ENCODE data around the gene KDM6A.
"Not testable (repeated sequence)": the region's sequence is repeated elsewhere in the genome, so short reads cannot be mapped to it uniquely, and the experiment has no call there.

Gene KDM6A

GRCh38 chrX:44908827-44909226 is 35.8 kb downstream of the KDM6A start:
- Histone ChIP-seq H3K27ac (ENCODE audit: low read length) (no peak overlapping the region), H3K9me3 (ENCODE audit: control insufficient read depth, low read depth, low read length) (peaks cover 9% of the 10 kb centered on the region), H3K9ac (ENCODE audit: low read length) (no peak overlapping the region), H3K4me1 (ENCODE audit: control insufficient read depth, low read depth, low read length) (peaks cover 7% of the 10 kb centered on the region), H3K36me3 (ENCODE audit: control insufficient read depth, low read depth, low read length) (no peaks in the 10 kb centered on the region), H3K4me3 (ENCODE audit: low read length) (no peak overlapping the region), H3K27me3 (ENCODE audit: control insufficient read depth, insufficient read depth, low read length) (no peaks in the 10 kb centered on the region)

DNA sequence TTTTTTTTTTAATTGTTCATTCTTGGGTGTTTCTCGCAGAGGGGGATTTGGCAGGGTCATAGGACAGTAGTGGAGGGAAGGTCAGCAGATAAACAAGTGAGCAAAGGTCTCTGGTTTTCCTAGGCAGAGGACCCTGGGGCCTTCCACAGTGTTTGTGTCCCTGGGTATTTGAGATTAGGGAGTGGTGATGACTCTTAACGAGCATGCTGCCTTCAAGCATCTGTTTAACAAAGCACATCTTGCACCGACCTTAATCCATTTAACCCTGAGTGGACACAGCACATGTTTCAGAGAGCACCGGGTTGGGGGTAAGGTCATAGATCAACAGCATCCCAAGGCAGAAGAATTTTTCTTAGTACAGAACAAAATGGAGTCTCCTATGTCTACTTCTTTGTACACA is 37.5 kb downstream of the KDM6A start:
- not testable (repeated sequence) for H3K4me3 ChIP-seq (ENCODE audit: low read length)

DNA sequence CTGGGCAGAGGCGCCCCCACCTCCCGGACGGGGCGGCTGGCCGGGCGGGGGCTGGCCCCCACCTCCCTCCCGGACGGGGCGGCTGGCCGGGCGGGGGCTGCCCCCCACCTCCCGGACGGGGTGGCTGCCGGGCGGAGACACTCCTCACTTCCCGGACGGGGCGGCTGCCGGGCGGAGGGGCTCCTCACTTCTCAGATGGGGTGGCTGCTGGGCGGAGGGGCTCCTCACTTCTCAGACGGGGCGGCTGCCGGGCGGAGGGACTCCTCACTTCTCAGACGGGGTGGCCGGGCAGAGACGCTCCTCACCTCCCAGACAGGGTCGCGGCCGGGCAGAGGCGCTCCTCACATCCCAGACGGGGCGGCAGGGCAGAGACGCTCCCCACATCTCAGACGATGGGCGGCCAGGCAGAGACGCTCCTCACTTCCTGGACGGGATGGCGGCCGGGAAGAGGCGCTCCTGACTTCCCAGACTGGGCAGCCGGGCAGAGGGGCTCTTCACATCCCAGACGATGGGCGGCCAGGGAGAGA is 38.1 kb downstream of the KDM6A start:
- H3K4me1 ChIP-seq (ENCODE audit: control insufficient read depth, low read depth, low read length); H3K4me3 ChIP-seq (ENCODE audit: low read length); H3K27ac ChIP-seq (ENCODE audit: low read length); H3K27me3 ChIP-seq (ENCODE audit: control insufficient read depth, insufficient read depth, low read length); H3K36me3 ChIP-seq (ENCODE audit: control insufficient read depth, low read depth, low read length); H3K9ac ChIP-seq (ENCODE audit: low read length): not testable (repeated sequence)
- H3K9me3 ChIP-seq (ENCODE audit: control insufficient read depth, low read depth, low read length), result peaks cover 22% of the 10 kb centered on the region

More for the DNA sequence above, 37.5 kb downstream of the KDM6A start:
- peaks cover 20% of the 10 kb centered on the region for H3K9me3 ChIP-seq (ENCODE audit: control insufficient read depth, low read depth, low read length)
- H3K27me3 ChIP-seq (ENCODE audit: control insufficient read depth, insufficient read depth, low read length); H3K4me1 ChIP-seq (ENCODE audit: control insufficient read depth, low read depth, low read length); H3K9ac ChIP-seq (ENCODE audit: low read length); H3K27ac ChIP-seq (ENCODE audit: low read length); H3K36me3 ChIP-seq (ENCODE audit: control insufficient read depth, low read depth, low read length): not testable (repeated sequence)

GRCh38 chrX:44913656-44914531 is 40.9 kb downstream of the KDM6A start:
- Histone ChIP-seq H3K36me3 (ENCODE audit: control insufficient read depth, low read depth, low read length) (no peaks in the 10 kb centered on the region), H3K4me3 (ENCODE audit: low read length) (no peak overlapping the region), H3K9me3 (ENCODE audit: control insufficient read depth, low read depth, low read length) (peaks cover 24% of the 10 kb centered on the region), H3K27ac (ENCODE audit: low read length) (no peak overlapping the region), H3K27me3 (ENCODE audit: control insufficient read depth, insufficient read depth, low read length) (no peaks in the 10 kb centered on the region), H3K4me1 (ENCODE audit: control insufficient read depth, low read depth, low read length) (no peaks in the 10 kb centered on the region), H3K9ac (ENCODE audit: low read length) (no peak overlapping the region)

GRCh38 chrX:44914532-44915198 is 41.7 kb downstream of the KDM6A start:
- H3K27me3 ChIP-seq (ENCODE audit: control insufficient read depth, insufficient read depth, low read length), result no peaks in the 10 kb centered on the region
- no peak overlapping the region for H3K27ac ChIP-seq (ENCODE audit: low read length)
- H3K4me1 ChIP-seq (ENCODE audit: control insufficient read depth, low read depth, low read length), result no peaks in the 10 kb centered on the region
- peaks cover 19% of the 10 kb centered on the region for H3K9me3 ChIP-seq (ENCODE audit: control insufficient read depth, low read depth, low read length)
- no peak overlapping the region for H3K4me3 ChIP-seq (ENCODE audit: low read length)
- H3K9ac ChIP-seq (ENCODE audit: low read length), result no peak overlapping the region
- H3K36me3 ChIP-seq (ENCODE audit: control insufficient read depth, low read depth, low read length), result no peaks in the 10 kb centered on the region

DNA sequence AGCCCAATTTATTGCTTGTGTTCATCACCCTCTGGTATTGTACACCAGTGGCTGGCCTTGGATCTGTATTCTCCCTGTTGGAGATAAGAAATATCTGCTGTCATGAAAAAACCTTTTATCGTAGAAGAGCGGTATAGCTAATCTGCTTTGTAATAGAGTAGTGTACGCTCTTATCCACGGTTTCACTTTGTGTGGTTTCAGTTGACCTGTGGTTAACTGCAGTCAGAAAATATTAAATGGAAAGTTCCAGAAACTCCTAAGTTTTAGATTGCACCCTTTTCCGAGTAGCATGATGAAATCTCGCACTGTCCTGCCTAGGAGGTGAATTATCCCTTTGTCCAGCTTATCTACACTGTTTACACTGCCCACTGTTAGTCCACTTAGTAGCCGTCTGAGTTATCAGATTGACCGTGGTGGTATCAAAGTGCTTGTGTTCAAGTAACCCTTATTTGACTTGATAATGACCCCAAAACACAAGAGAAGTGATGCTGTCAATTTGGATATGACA is 42.4 kb downstream of the KDM6A start:
- no peak overlapping the region for H3K4me3 ChIP-seq (ENCODE audit: low read length)
- H3K36me3 ChIP-seq (ENCODE audit: control insufficient read depth, low read depth, low read length), result no peaks in the 10 kb centered on the region
- peaks cover 15% of the 10 kb centered on the region for H3K9me3 ChIP-seq (ENCODE audit: control insufficient read depth, low read depth, low read length)
- no peak overlapping the region for H3K9ac ChIP-seq (ENCODE audit: low read length)
- no peaks in the 10 kb centered on the region for H3K27me3 ChIP-seq (ENCODE audit: control insufficient read depth, insufficient read depth, low read length)
- H3K27ac ChIP-seq (ENCODE audit: low read length), result no peak overlapping the region
- no peaks in the 10 kb centered on the region for H3K4me1 ChIP-seq (ENCODE audit: control insufficient read depth, low read depth, low read length)

DNA sequence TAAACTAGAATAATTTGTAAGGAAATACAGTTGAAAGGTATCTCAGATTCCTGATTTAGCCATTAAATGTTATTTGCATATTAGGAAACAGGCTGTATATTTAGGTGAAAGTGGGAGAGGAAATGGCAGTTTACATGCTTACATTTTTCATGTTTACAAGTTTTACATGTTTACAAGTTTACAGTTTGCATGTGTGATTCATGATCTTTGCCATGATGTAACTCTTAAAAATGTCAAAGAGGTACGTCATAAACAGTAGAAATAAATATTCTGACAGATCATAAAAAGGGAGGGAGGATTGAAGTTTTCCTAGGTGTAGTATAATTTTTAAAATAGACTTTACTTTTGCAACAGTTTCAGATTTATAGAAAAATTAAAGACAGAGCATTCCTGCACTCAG is 45.7 kb downstream of the KDM6A start:
- Histone ChIP-seq H3K9me3 (ENCODE audit: control insufficient read depth, low read depth, low read length) (peaks cover 19% of the 10 kb centered on the region), H3K4me3 (ENCODE audit: low read length) (no peak overlapping the region), H3K36me3 (ENCODE audit: control insufficient read depth, low read depth, low read length) (no peaks in the 10 kb centered on the region), H3K9ac (ENCODE audit: low read length) (no peak overlapping the region), H3K27ac (ENCODE audit: low read length) (no peak overlapping the region), H3K4me1 (ENCODE audit: control insufficient read depth, low read depth, low read length) (no peaks in the 10 kb centered on the region), H3K27me3 (ENCODE audit: control insufficient read depth, insufficient read depth, low read length) (no peaks in the 10 kb centered on the region)

DNA sequence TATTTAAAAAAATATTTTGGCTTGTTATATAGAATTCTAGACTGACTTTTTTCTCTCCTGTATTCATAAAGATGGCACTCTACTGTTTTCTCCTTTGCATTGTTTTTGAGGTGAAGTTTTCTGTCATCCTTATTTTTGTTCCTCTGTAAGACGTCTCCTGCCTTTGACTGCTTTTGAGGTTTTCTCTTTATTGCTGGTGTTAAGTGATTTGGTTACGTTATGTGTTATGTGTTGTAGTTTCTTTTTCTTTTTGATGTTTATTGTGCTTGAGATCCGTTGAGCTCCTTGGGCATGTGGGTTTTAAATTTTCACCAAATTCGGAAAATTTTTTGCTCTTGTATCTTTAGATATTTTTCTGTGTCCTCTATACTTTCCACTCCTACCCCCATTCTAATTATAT is 50.0 kb downstream of the KDM6A start:
- no peaks in the 10 kb centered on the region for H3K4me1 ChIP-seq (ENCODE audit: control insufficient read depth, low read depth, low read length)
- H3K27ac ChIP-seq (ENCODE audit: low read length), result no peak overlapping the region
- no peak overlapping the region for H3K9ac ChIP-seq (ENCODE audit: low read length)
- H3K4me3 ChIP-seq (ENCODE audit: low read length), result no peak overlapping the region
- H3K9me3 ChIP-seq (ENCODE audit: control insufficient read depth, low read depth, low read length), result peaks cover 12% of the 10 kb centered on the region
- H3K36me3 ChIP-seq (ENCODE audit: control insufficient read depth, low read depth, low read length), result no peaks in the 10 kb centered on the region
- no peaks in the 10 kb centered on the region for H3K27me3 ChIP-seq (ENCODE audit: control insufficient read depth, insufficient read depth, low read length)

- H3K4me1 ChIP-seq (ENCODE audit: control insufficient read depth, low read depth, low read length), result no peaks in the 10 kb centered on the region
- no peaks in the 10 kb centered on the region for H3K36me3 ChIP-seq (ENCODE audit: control insufficient read depth, low read depth, low read length)
- no peak overlapping the region for H3K9ac ChIP-seq (ENCODE audit: low read length)
- H3K9me3 ChIP-seq (ENCODE audit: control insufficient read depth, low read depth, low read length), result peaks cover 20% of the 10 kb centered on the region
- no peak overlapping the region for H3K4me3 ChIP-seq (ENCODE audit: low read length)
- H3K27me3 ChIP-seq (ENCODE audit: control insufficient read depth, insufficient read depth, low read length), result no peaks in the 10 kb centered on the region
- H3K27ac ChIP-seq (ENCODE audit: low read length), result no peak overlapping the region
Measured at GRCh38 chrX:44927398-44927797, 54.4 kb downstream of the KDM6A start.

- Histone ChIP-seq H3K4me1 (ENCODE audit: control insufficient read depth, low read depth, low read length) (no peaks in the 10 kb centered on the region), H3K9me3 (ENCODE audit: control insufficient read depth, low read depth, low read length) (peaks cover 11% of the 10 kb centered on the region), H3K27ac (ENCODE audit: low read length) (no peak overlapping the region), H3K9ac (ENCODE audit: low read length) (no peak overlapping the region), H3K4me3 (ENCODE audit: low read length) (no peak overlapping the region), H3K36me3 (ENCODE audit: control insufficient read depth, low read depth, low read length) (no peaks in the 10 kb centered on the region), H3K27me3 (ENCODE audit: control insufficient read depth, insufficient read depth, low read length) (no peaks in the 10 kb centered on the region)
Measured at GRCh38 chrX:44931441-44931973, 58.5 kb downstream of the KDM6A start.

DNA sequence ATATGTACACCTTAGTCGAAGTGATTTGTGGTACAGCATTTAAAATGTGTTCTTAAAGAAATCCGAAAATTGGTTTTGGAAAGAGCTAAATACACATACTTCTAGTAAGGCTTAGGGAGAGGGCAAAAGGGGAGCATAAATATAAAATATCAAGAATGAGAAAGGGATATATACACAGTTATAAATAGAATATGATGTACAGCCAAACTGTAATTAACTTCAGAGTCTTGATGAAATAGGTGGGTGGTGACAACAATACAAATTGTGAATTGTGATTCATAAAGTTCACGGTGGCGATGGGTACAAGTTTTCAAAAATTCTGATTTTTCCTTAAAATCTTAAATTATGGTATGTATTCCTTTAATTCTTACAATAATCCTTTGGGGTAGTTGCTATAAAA is 62.2 kb downstream of the KDM6A start:
- H3K4me3 ChIP-seq (ENCODE audit: low read length), result no peak overlapping the region
- H3K27ac ChIP-seq (ENCODE audit: low read length), result no peak overlapping the region
- no peak overlapping the region for H3K9ac ChIP-seq (ENCODE audit: low read length)
- H3K27me3 ChIP-seq (ENCODE audit: control insufficient read depth, insufficient read depth, low read length), result no peaks in the 10 kb centered on the region
- peaks cover 7% of the 10 kb centered on the region for H3K9me3 ChIP-seq (ENCODE audit: control insufficient read depth, low read depth, low read length)
- no peaks in the 10 kb centered on the region for H3K4me1 ChIP-seq (ENCODE audit: control insufficient read depth, low read depth, low read length)
- no peaks in the 10 kb centered on the region for H3K36me3 ChIP-seq (ENCODE audit: control insufficient read depth, low read depth, low read length)

Data from iPS-18a (cell line).